Neural cell (in vitro differentiated cells): ENCODE measurements around the gene ARSJ. TPM values are rescaled to one million over a fixed set of nuclear protein-coding genes. Genes with fewer than 3 reads are reported as not detected.

ENCODE experiments used
- H2AFZ ChIP-seq: fragments of 200-600, 300-800 bp; sonication (generic), shearing (Covaris generic); 2 replicates; pipeline ENCODE4 v1.6.0; 2014; ENCODE audit warnings: low read depth, mild to moderate bottlenecking, antibody characterized with exemption, low read length, moderate library complexity
- H3F3A ChIP-seq: fragments of 200-600 bp; shearing (Covaris generic); 2 replicates; pipeline ENCODE4 v1.6.1; 2016; ENCODE audit warnings: mild to moderate bottlenecking, moderate library complexity, mixed read lengths, antibody characterized with exemption, low read length; ENCODE audit not compliant: insufficient read depth, poor library complexity, severe bottlenecking
- H3K27ac ChIP-seq: fragments of 200-600, 300-800 bp; sonication (generic), shearing (Covaris generic); 2 replicates; pipeline ENCODE4 v1.5.1; 2014; ENCODE audit warnings: mild to moderate bottlenecking, low read length, moderate library complexity
- H3K27me3 ChIP-seq: fragments of 300-800, 200-600 bp; sonication (generic), shearing (Covaris generic); 2 replicates; pipeline ENCODE4 v1.6.0; 2014; ENCODE audit warnings: mild to moderate bottlenecking, low read depth, low read length, moderate library complexity; ENCODE audit not compliant: insufficient read depth
- H3K36me3 ChIP-seq: fragments of 300-800, 200-600 bp; sonication (generic), shearing (Covaris generic); 2 replicates; pipeline ENCODE4 v1.5.1; 2014; ENCODE audit warnings: mild to moderate bottlenecking, antibody characterized with exemption, low read length, moderate library complexity; ENCODE audit not compliant: insufficient read depth
- H3K4me2 ChIP-seq: fragments of 300-800, 200-600 bp; sonication (generic), shearing (Covaris generic); 2 replicates; pipeline ENCODE4 v1.6.0; 2014; ENCODE audit warnings: mild to moderate bottlenecking, low read length
- H3K4me3 ChIP-seq: fragments of 300-800, 200-600 bp; sonication (generic), shearing (Covaris generic); 2 replicates; pipeline ENCODE4 v1.5.1; 2014; ENCODE audit warnings: mild to moderate bottlenecking, low read length, moderate library complexity
- H3K79me2 ChIP-seq: fragments of 200-600 bp; shearing (Covaris generic); replicated peaks from 2 replicates; pipeline ENCODE4 v1.6.0; 2014; ENCODE audit warnings: mild to moderate bottlenecking, low read length, moderate library complexity; ENCODE audit not compliant: insufficient read depth
- H3K9ac ChIP-seq: fragments of 300-800, 200-600 bp; sonication (generic), shearing (Covaris generic); 2 replicates; pipeline ENCODE4 v1.6.1; 2016; ENCODE audit warnings: mild to moderate bottlenecking, low read length, mixed read lengths
- H3K9me2 ChIP-seq: fragments of 200-600 bp; shearing (Covaris generic); 2 replicates; pipeline ENCODE4 v1.6.1; 2016; ENCODE audit warnings: mild to moderate bottlenecking, low read length, mixed read lengths; ENCODE audit not compliant: insufficient read depth
- H3K9me3 ChIP-seq: fragments of 200-600, 300-800 bp; sonication (generic), shearing (Covaris generic); 2 replicates; pipeline ENCODE4 v1.6.1; 2016; ENCODE audit warnings: mild to moderate bottlenecking, mixed run types, low read length, moderate library complexity, mixed read lengths
- H4K20me1 ChIP-seq: fragments of 200-600 bp; shearing (Covaris generic); 2 replicates; pipeline ENCODE4 v1.6.1; 2016; ENCODE audit warnings: mild to moderate bottlenecking, mixed run types; ENCODE audit not compliant: insufficient read depth
- CTCF ChIP-seq: fragments of 450-650 bp; IDR thresholded peaks from 2 replicates; pipeline ENCODE4 v1.5.1; 2014; ENCODE audit warnings: antibody characterized with exemption, mild to moderate bottlenecking, moderate library complexity; ENCODE audit not compliant: poor library complexity, severe bottlenecking
- EP300 ChIP-seq: fragments of 450-650 bp; conservative IDR thresholded peaks from 2 replicates; pipeline ENCODE4 v1.6.1; 2014; ENCODE audit warnings: antibody characterized with exemption, mild to moderate bottlenecking, moderate library complexity; ENCODE audit not compliant: poor library complexity, severe bottlenecking
- EZH2 ChIP-seq: fragments of 200-600, 300-800 bp; shearing (Covaris generic), sonication (generic); IDR thresholded peaks from 2 replicates; pipeline ENCODE4 v1.6.1; 2014; ENCODE audit warnings: antibody characterized with exemption, low read length, borderline replicate concordance, mild to moderate bottlenecking; ENCODE audit not compliant: insufficient read depth, poor library complexity, severe bottlenecking
- MXI1 ChIP-seq: fragments of 450-650 bp; conservative IDR thresholded peaks from 2 replicates; pipeline ENCODE4 v1.6.1; 2014; ENCODE audit warnings: antibody characterized with exemption, mild to moderate bottlenecking; ENCODE audit not compliant: poor library complexity, severe bottlenecking
- POLR2AphosphoS5 ChIP-seq: IDR thresholded peaks from 2 replicates; pipeline ENCODE4 v1.6.1; 2012
- RAD21 ChIP-seq: fragments of 450-650 bp; conservative IDR thresholded peaks from 2 replicates; pipeline ENCODE4 v1.6.1; 2014; ENCODE audit warnings: antibody characterized with exemption, mild to moderate bottlenecking, moderate library complexity
- REST ChIP-seq: IDR thresholded peaks from 2 replicates; pipeline ENCODE4 v1.6.1; 2012; ENCODE audit warnings: borderline replicate concordance
- SMC3 ChIP-seq: fragments of 450-650 bp; conservative IDR thresholded peaks from 2 replicates; pipeline ENCODE4 v1.6.1; 2014; ENCODE audit warnings: antibody characterized with exemption, mild to moderate bottlenecking, moderate library complexity; ENCODE audit not compliant: poor library complexity
- TAF1 ChIP-seq: IDR thresholded peaks from 2 replicates; pipeline ENCODE4 v1.6.1; 2012; ENCODE audit warnings: low read depth
- polyA plus RNA-seq: library from polyadenylated mRNA; depleted of rRNA; stranded (reverse); fragments of >200 nt; gene quantifications from 2 replicates; pipeline ENCODE4 v1.2.3, GENCODE V29; 2014

ARSJ gene
- polyA plus RNA-seq, 1 donor from 2014 or later: 0.10 TPM

- H3K4me3 ChIP-seq: no peak overlapping the region
- H3K36me3 ChIP-seq: no peaks in the 10 kb centered on the region
- no peak overlapping the region for H3K9ac ChIP-seq
- no peaks in the 10 kb centered on the region for H3F3A ChIP-seq
- no peak overlapping the region for H3K4me2 ChIP-seq
- H3K9me3 ChIP-seq: no peaks in the 10 kb centered on the region
- H3K27me3 ChIP-seq: no peaks in the 10 kb centered on the region
- no peaks in the 10 kb centered on the region for H3K79me2 ChIP-seq
- TF ChIP-seq REST (no peak), MXI1 (no peak), POLR2AphosphoS5 (no peak), SMC3 (no peak), EP300 (no peak), EZH2 (no peak), RAD21 (no peak), CTCF (no peak), TAF1 (no peak)
- no peak overlapping the region for H2AFZ ChIP-seq
- no peaks in the 10 kb centered on the region for H4K20me1 ChIP-seq
- H3K9me2 ChIP-seq: no peaks in the 10 kb centered on the region
- H3K27ac ChIP-seq: no peak overlapping the region
These were observed 18.6 kb downstream of the ARSJ start for GRCh38 chr4:113960684-113961321.

- Histone ChIP-seq H3K9me2 (no peaks in the 10 kb centered on the region), H3K9me3 (no peaks in the 10 kb centered on the region), H3K27me3 (no peaks in the 10 kb centered on the region), H3K79me2 (no peaks in the 10 kb centered on the region), H3K9ac (no peak overlapping the region), H4K20me1 (no peaks in the 10 kb centered on the region), H2AFZ (no peak overlapping the region), H3F3A (no peaks in the 10 kb centered on the region), H3K36me3 (no peaks in the 10 kb centered on the region), H3K4me3 (no peak overlapping the region), H3K4me2 (no peak overlapping the region), H3K27ac (no peak overlapping the region)
- TF ChIP-seq EP300: no peak
- TF ChIP-seq TAF1: no peak
These were observed 19.9 kb downstream of the ARSJ start for GRCh38 chr4:113959539-113959937.
